Liver (tissue), 9 donors: ENCODE results near the gene BCAR1. TPM values are rescaled to one million over a fixed set of nuclear protein-coding genes. Genes with fewer than 3 reads are reported as not detected.
"Not testable (repeated sequence)": the region's sequence is repeated elsewhere in the genome, so short reads cannot be mapped to it uniquely, and the experiment has no call there.

Experiments used
- DNase-seq: peaks from one replicate; pipeline ENCODE4 v3.0.0-alpha.2; 2017; ENCODE audit warnings: low spot score
- H3K27ac ChIP-seq, 2 donors: one replicate each; pipeline ENCODE4 v1.7.0; 2013; ENCODE audit warnings: inconsistent platforms in 2 of 2, low read length in 2 of 2, control low read depth in 1 of 2, low read depth in 1 of 2, mild to moderate bottlenecking in 1 of 2
- H3K27me3 ChIP-seq, 4 donors: one replicate each; pipeline versions ENCODE4 v1.6.1 to v1.7.0; 2013; ENCODE audit warnings: low read length in 3 of 4, inconsistent platforms in 1 of 4, mild to moderate bottlenecking in 1 of 4, moderate library complexity in 1 of 4; ENCODE audit not compliant: control insufficient read depth in 4 of 4, insufficient read depth in 4 of 4
- H3K36me3 ChIP-seq, 4 donors: one replicate each; pipeline versions ENCODE4 v1.6.1 to v1.7.0; 2013; ENCODE audit warnings: low read length in 3 of 4, mild to moderate bottlenecking in 3 of 4, low read depth in 1 of 4, moderate library complexity in 1 of 4; ENCODE audit not compliant: control insufficient read depth in 4 of 4, insufficient read depth in 3 of 4
- H3K4me1 ChIP-seq, 4 donors: one replicate each; pipeline versions ENCODE4 v1.6.1 to v1.7.0; 2013; ENCODE audit warnings: low read length in 3 of 4, mild to moderate bottlenecking in 3 of 4, moderate library complexity in 1 of 4; ENCODE audit not compliant: control insufficient read depth in 4 of 4, insufficient read depth in 4 of 4
- H3K4me3 ChIP-seq, 3 donors: one replicate each; pipeline versions ENCODE4 v1.6.1 to v1.7.0; 2013; ENCODE audit warnings: low read length in 3 of 3, control low read depth in 1 of 3, low read depth in 1 of 3, mild to moderate bottlenecking in 1 of 3
- H3K9ac ChIP-seq, 2 donors: one replicate each; pipeline ENCODE4 v1.7.0; 2013; ENCODE audit warnings: low read length in 2 of 2, mild to moderate bottlenecking in 2 of 2, moderate library complexity in 2 of 2, control low read depth in 1 of 2, low read depth in 1 of 2
- H3K9me3 ChIP-seq, 4 donors: one replicate each; pipeline versions ENCODE4 v1.6.1 to v1.7.0; 2013; ENCODE audit warnings: low read length in 3 of 4; ENCODE audit not compliant: control insufficient read depth in 4 of 4
- EGR1 ChIP-seq, 2 donors: IDR thresholded peaks; 2 replicates each; pipeline ENCODE4 v1.6.1; 2016 to 2018; ENCODE audit warnings: antibody characterized with exemption in 2 of 2, low read depth in 2 of 2
- FOXA1 ChIP-seq: IDR thresholded peaks from 2 replicates; pipeline ENCODE4 v1.6.1; 2016; ENCODE audit warnings: antibody characterized with exemption
- GABPA ChIP-seq, 2 donors: IDR thresholded peaks in 1 of 2; conservative IDR thresholded peaks in 1 of 2; 2 replicates each; pipeline ENCODE4 v1.6.1; 2016; ENCODE audit warnings: antibody characterized with exemption in 2 of 2, mild to moderate bottlenecking in 1 of 2, moderate library complexity in 1 of 2
- HNF4A ChIP-seq, 2 donors: conservative IDR thresholded peaks; 2 replicates each; pipeline ENCODE4 v1.6.1; 2016; ENCODE audit warnings: antibody characterized with exemption in 2 of 2, mild to moderate bottlenecking in 2 of 2
- HNF4G ChIP-seq: IDR thresholded peaks from 2 replicates; pipeline ENCODE4 v1.6.1; 2016; ENCODE audit warnings: antibody characterized with exemption
- NR2F2 ChIP-seq: IDR thresholded peaks from 2 replicates; pipeline ENCODE4 v1.6.1; 2016; ENCODE audit warnings: antibody characterized with exemption
- RAD21 ChIP-seq, 2 donors: IDR thresholded peaks; 2 replicates each; pipeline ENCODE4 v1.6.1; 2016; ENCODE audit warnings: antibody characterized with exemption in 2 of 2, mild to moderate bottlenecking in 2 of 2
- RXRA ChIP-seq, 2 donors: IDR thresholded peaks; 2 replicates each; pipeline ENCODE4 v1.6.1; 2017 to 2018; ENCODE audit warnings: antibody characterized with exemption in 2 of 2, mild to moderate bottlenecking in 1 of 2
- SP1 ChIP-seq: IDR thresholded peaks from 2 replicates; pipeline ENCODE4 v1.6.1; 2018; ENCODE audit warnings: antibody characterized with exemption, mild to moderate bottlenecking
- YY1 ChIP-seq: IDR thresholded peaks from 2 replicates; pipeline ENCODE4 v1.6.1; 2016; ENCODE audit warnings: antibody characterized with exemption, mild to moderate bottlenecking
- WGBS: extraction: QIAGEN DNeasy Blood & Tissue Kit; methylation state at CpG from one replicate; pipeline ENCODE4 v1.1.7; 2013; 5-methylcytosine and 5-hydroxymethylcytosine counted together
- polyA plus RNA-seq, 2 donors: library from polyadenylated mRNA; stranded (reverse) in 1 of 2; unstranded in 1 of 2; fragments of 200-250 nt in 1 of 2; fragments of >200 nt in 1 of 2; fragmentation: Nextera tagmentation in 1 of 2; extraction: Ambion mirVana in 1 of 2; gene quantifications; one replicate each; pipeline versions ENCODE4 v1.2.1 to v1.2.3, GENCODE V29; 2013 to 2015
- total RNA-seq, 2 donors: library from RNA; depleted of rRNA; stranded (reverse); fragments of >200 nt; gene quantifications; one replicate each; pipeline ENCODE4 v1.2.3, GENCODE V29; 2014
- TF ChIP-seq, protein P1 (sequence below): IDR thresholded peaks from 2 replicates; pipeline ENCODE4 v1.6.1; 2016; ENCODE audit warnings: antibody characterized with exemption
- TF ChIP-seq, protein P2 (sequence below): IDR thresholded peaks from 2 replicates; pipeline ENCODE4 v1.6.1; 2016; ENCODE audit warnings: antibody characterized with exemption
- TF ChIP-seq, protein P3 (sequence below): fragments of 150-350 bp; IDR thresholded peaks from 2 replicates; pipeline ENCODE4 v1.5.1; 2017; ENCODE audit warnings: improper control_type of control experiment, low read depth, low read length; ENCODE audit not compliant: missing input control
- TF ChIP-seq, protein P4 (sequence below): IDR thresholded peaks from 2 replicates; pipeline ENCODE4 v1.6.1; 2016; ENCODE audit warnings: antibody characterized with exemption
- donor health status: healthy.
- donor health status: healthy.
- donor health status: healthy.
- donor health status: healthy.
- donor health status: healthy.

The BCAR1 gene
- total and polyA plus RNA-seq, 4 donors = 10.1 to 32.2 (median 20.2) TPM

DNA sequence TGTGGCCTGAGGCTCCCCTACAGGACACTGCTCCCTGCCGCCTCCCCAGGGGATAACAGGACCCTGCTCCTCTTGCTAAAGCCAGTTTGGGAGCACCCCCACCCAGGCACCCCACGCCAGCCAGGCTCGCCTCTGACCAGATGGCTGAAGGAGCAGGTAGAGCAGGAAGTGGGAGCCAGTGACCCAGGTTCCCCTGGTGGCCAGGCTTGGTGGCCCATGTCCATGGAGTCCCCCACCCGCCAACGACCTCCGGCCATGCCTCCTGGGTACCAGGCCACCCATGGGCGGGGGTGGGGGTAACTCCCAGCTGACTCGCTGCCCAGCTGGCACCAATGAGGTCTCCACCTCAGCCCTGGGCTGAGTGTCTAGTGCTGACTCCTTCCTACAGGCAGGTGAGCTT lies 10.0 kb downstream of the BCAR1 start:
- Histone ChIP-seq H3K27ac (no peak overlapping the region), H3K9me3 (no peaks in the 10 kb centered on the region), H3K9ac (no peak overlapping the region), H3K27me3 (no peaks in the 10 kb centered on the region), H3K4me3 (no peak overlapping the region), H3K4me1 (peaks cover 3 to 22% (median 15%) of the 10 kb centered on the region in 4 donors), H3K36me3 (peaks cover 8 to 20% (median 9%) of the 10 kb centered on the region in 4 donors)
- no peak for DNase-seq
- WGBS = 81% methylated on average over 8 of the region's 8 CpGs
- no peak for TF ChIP-seq SP1
- TF ChIP-seq FOXA1 = no peak
- TF ChIP-seq, protein P1, sequence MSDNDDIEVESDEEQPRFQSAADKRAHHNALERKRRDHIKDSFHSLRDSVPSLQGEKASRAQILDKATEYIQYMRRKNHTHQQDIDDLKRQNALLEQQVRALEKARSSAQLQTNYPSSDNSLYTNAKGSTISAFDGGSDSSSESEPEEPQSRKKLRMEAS = no peak
- TF ChIP-seq, protein P2, sequence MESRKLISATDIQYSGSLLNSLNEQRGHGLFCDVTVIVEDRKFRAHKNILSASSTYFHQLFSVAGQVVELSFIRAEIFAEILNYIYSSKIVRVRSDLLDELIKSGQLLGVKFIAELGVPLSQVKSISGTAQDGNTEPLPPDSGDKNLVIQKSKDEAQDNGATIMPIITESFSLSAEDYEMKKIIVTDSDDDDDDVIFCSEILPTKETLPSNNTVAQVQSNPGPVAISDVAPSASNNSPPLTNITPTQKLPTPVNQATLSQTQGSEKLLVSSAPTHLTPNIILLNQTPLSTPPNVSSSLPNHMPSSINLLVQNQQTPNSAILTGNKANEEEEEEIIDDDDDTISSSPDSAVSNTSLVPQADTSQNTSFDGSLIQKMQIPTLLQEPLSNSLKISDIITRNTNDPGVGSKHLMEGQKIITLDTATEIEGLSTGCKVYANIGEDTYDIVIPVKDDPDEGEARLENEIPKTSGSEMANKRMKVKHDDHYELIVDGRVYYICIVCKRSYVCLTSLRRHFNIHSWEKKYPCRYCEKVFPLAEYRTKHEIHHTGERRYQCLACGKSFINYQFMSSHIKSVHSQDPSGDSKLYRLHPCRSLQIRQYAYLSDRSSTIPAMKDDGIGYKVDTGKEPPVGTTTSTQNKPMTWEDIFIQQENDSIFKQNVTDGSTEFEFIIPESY = no peak
- TF ChIP-seq HNF4A (conservative IDR thresholded peaks at IDR 0.05) = no peak
- no peak for TF ChIP-seq RXRA (IDR thresholded peaks at IDR 0.05)
- TF ChIP-seq EGR1 (IDR thresholded peaks at IDR 0.05; ENCODE audit: low read depth in 2 of 2) = no peak
- TF ChIP-seq, protein P3, sequence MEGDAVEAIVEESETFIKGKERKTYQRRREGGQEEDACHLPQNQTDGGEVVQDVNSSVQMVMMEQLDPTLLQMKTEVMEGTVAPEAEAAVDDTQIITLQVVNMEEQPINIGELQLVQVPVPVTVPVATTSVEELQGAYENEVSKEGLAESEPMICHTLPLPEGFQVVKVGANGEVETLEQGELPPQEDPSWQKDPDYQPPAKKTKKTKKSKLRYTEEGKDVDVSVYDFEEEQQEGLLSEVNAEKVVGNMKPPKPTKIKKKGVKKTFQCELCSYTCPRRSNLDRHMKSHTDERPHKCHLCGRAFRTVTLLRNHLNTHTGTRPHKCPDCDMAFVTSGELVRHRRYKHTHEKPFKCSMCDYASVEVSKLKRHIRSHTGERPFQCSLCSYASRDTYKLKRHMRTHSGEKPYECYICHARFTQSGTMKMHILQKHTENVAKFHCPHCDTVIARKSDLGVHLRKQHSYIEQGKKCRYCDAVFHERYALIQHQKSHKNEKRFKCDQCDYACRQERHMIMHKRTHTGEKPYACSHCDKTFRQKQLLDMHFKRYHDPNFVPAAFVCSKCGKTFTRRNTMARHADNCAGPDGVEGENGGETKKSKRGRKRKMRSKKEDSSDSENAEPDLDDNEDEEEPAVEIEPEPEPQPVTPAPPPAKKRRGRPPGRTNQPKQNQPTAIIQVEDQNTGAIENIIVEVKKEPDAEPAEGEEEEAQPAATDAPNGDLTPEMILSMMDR = no peak
- no peak for TF ChIP-seq NR2F2
- no peak for TF ChIP-seq GABPA (IDR thresholded peaks at IDR 0.05 in 1 of 2, conservative IDR thresholded peaks at IDR 0.05 in 1 of 2)
- no peak for TF ChIP-seq YY1
- no peak for TF ChIP-seq HNF4G
- TF ChIP-seq, protein P4, sequence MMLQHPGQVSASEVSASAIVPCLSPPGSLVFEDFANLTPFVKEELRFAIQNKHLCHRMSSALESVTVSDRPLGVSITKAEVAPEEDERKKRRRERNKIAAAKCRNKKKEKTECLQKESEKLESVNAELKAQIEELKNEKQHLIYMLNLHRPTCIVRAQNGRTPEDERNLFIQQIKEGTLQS = no peak
- no peak for TF ChIP-seq RAD21 (IDR thresholded peaks at IDR 0.05)

- not testable (repeated sequence) for H3K9me3 ChIP-seq, H3K9ac ChIP-seq, H3K27me3 ChIP-seq, H3K4me3 ChIP-seq, DNase-seq, H3K27ac ChIP-seq
- Histone ChIP-seq H3K36me3 (peaks cover 8 to 27% (median 12%) of the 10 kb centered on the region in 4 donors), H3K4me1 (peaks cover 0 to 18% (median 12%) of the 10 kb centered on the region in 4 donors)
- 91% methylated on average over 7 of the region's 7 CpGs for WGBS
Measured at GRCh38 chr16:75240633-75241032, 10.8 kb downstream of the BCAR1 start.

DNA sequence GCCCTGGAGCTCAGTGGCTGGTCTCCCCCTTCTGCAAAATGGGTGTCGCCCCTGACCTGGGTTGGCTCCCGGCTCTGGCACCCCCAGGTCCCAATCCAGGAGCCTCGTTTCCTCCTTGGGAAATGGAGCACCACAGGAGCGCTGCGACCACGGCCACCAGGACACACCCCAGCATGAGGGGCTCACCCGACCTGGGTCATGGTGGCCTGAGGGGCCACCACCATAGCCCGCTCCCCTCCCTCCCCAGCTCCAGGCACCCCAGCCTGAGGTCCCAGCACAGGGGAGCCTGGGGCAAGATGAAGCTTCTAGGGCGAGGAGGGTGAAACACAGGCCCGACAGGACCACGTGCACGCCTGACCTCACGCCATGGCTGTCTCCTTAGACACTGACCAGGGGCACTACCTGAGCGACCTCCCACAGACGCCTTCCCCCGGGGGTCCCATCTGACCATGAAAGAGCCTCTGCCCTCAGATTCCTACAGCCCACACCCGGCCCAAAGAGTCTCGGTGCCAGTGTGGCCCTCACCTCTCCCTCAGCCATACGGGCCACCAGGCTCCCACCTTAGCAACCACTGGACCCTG lies 11.8 kb downstream of the BCAR1 start:
- peaks cover 8 to 35% (median 18%) of the 10 kb centered on the region in 4 donors for H3K36me3 ChIP-seq
- no peak for DNase-seq
- TF ChIP-seq, protein P4 = no peak
- TF ChIP-seq, protein P1 = no peak
- no peak for TF ChIP-seq RAD21 (IDR thresholded peaks at IDR 0.05)
- 92% methylated on average over 19 of the region's 19 CpGs for WGBS
- H3K4me3 ChIP-seq = no peak overlapping the region
- no peaks in the 10 kb centered on the region for H3K9me3 ChIP-seq
- no peak overlapping the region for H3K9ac ChIP-seq
- H3K27me3 ChIP-seq = no peaks in the 10 kb centered on the region
- peak overlapping the region in 1 of 2 donors; percentile 7 for H3K27ac ChIP-seq
- peaks cover 0 to 10% (median 4%) of the 10 kb centered on the region in 4 donors for H3K4me1 ChIP-seq
